Measurements from ENCODE around the gene ARMC9. TPM values are rescaled to one million over a fixed set of nuclear protein-coding genes. Genes with fewer than 3 reads are reported as not detected.

ARMC9 gene
- total and polyA plus RNA-seq, 2 of the 13 experiments (the other 11 are each of a cell fraction or from before 2014, with no cell fraction given): 9.1 to 12.8 TPM

DNA sequence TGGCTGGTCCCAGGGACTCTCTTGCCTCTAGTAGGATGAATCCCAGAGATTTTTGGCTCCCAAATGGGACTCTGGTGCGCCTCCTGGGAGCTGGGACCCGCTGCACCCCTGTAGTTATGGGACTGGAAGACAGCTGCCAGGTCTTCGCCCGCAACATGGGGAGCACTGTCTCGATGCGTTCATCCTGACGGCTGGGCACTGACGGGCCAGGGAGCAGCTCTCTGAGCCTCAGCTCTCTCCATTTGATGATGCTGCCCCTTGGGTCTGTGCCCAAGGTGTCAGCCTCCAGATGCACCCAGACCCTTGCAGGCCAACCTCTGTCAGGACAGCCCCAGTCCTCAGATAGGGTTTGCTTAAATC, 9.3 kb upstream of the ARMC9 start:
- in situ Hi-C loops (cut with HindIII; ENCODE audit: extremely low pct_ligation_motif_present, low pct_unique_long_range_greater_than_20kb) (no loop called here), intact Hi-C loops (cut with micrococcal nuclease; ENCODE audit: unreplicated experiment) (no loop called here)
- no TSS peak for BruUV-seq (replicated peaks)
- Histone ChIP-seq H3K79me2 (ENCODE audit: insufficient read depth, low read length) (no peaks in the 10 kb centered on the region), H3K4me3 (replicated peaks in 1 of 3; ENCODE audit: insufficient read depth in 1 of 3, low read depth in 2 of 3, low read length in 3 of 3) (peak overlapping the region in 1 of 3 experiments; percentile 72; a peak in 1 of 6 replicates), H3K9me3 (ENCODE audit: low read length) (no peaks in the 10 kb centered on the region), H3K4me2 (ENCODE audit: low read depth, low read length) (peak overlapping the region; percentile 92; the same call in 1 of the 2 replicates), H3K27ac (ENCODE audit: extremely low read length, insufficient read depth, low read length) (no peak overlapping the region), H3K36me3 (replicated peaks in 1 of 2; ENCODE audit: control insufficient read depth in 1 of 2, insufficient read depth in 2 of 2, low read length in 2 of 2) (no peaks in the 10 kb centered on the region), H3K9ac (ENCODE audit: insufficient read depth, low read depth, low read length) (no peak overlapping the region), H2AFZ (ENCODE audit: low read length) (no peak overlapping the region), H4K20me1 (ENCODE audit: insufficient read depth, low read length) (no peaks in the 10 kb centered on the region), H3K27me3 (ENCODE audit: control insufficient read depth in 1 of 2, insufficient read depth in 2 of 2, low read length in 2 of 2) (peaks cover 0 to 1% of the 10 kb centered on the region in 2 experiments; a peak in 2 of 5 replicates), H3K4me1 (ENCODE audit: insufficient read depth, low read length) (peaks cover 72% of the 10 kb centered on the region)
- ChIA-PET POLR2A (interaction anchor here (1.0 to 1.6 kb wide), 2 partner anchors 9 to 275 kb away, joined by 3 to 7 read pairs; partner anchors contain the start of gene NCL), CTCF (ENCODE audit: low intra/inter-chr PET ratio, low total read pairs) (no interaction called here)
- ATAC-seq (no peak), DNase-seq (ENCODE audit: low spot score) (no peak), FAIRE-seq (no peak)
- WGBS (ENCODE audit: low lambda C conversion rate): 74% methylated on average over 8 of the region's 8 CpGs
- no peak for TF ChIP-seq ZNF891 (CRISPR knock-in tag; IDR thresholded peaks at IDR 0.05)
- TF ChIP-seq, protein P1, sequence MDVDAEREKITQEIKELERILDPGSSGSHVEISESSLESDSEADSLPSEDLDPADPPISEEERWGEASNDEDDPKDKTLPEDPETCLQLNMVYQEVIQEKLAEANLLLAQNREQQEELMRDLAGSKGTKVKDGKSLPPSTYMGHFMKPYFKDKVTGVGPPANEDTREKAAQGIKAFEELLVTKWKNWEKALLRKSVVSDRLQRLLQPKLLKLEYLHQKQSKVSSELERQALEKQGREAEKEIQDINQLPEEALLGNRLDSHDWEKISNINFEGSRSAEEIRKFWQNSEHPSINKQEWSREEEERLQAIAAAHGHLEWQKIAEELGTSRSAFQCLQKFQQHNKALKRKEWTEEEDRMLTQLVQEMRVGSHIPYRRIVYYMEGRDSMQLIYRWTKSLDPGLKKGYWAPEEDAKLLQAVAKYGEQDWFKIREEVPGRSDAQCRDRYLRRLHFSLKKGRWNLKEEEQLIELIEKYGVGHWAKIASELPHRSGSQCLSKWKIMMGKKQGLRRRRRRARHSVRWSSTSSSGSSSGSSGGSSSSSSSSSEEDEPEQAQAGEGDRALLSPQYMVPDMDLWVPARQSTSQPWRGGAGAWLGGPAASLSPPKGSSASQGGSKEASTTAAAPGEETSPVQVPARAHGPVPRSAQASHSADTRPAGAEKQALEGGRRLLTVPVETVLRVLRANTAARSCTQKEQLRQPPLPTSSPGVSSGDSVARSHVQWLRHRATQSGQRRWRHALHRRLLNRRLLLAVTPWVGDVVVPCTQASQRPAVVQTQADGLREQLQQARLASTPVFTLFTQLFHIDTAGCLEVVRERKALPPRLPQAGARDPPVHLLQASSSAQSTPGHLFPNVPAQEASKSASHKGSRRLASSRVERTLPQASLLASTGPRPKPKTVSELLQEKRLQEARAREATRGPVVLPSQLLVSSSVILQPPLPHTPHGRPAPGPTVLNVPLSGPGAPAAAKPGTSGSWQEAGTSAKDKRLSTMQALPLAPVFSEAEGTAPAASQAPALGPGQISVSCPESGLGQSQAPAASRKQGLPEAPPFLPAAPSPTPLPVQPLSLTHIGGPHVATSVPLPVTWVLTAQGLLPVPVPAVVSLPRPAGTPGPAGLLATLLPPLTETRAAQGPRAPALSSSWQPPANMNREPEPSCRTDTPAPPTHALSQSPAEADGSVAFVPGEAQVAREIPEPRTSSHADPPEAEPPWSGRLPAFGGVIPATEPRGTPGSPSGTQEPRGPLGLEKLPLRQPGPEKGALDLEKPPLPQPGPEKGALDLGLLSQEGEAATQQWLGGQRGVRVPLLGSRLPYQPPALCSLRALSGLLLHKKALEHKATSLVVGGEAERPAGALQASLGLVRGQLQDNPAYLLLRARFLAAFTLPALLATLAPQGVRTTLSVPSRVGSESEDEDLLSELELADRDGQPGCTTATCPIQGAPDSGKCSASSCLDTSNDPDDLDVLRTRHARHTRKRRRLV (CRISPR knock-in tag; IDR thresholded peaks at IDR 0.05): no peak
- TF ChIP-seq ZBTB38 (CRISPR knock-in tag; IDR thresholded peaks at IDR 0.05): peak; percentile 12; the same call in 1 of the 2 replicates

Data from HepG2 (cell line).